ES-I3 (cell line): ENCODE results near the gene GNAO1.

Experiments used
- H3K36me3 ChIP-seq: 2 replicates; pipeline ENCODE4 v1.6.1; 2013; ENCODE audit warnings: mild to moderate bottlenecking, low read length, control low read depth, moderate library complexity; ENCODE audit not compliant: insufficient read depth
- H3K4me1 ChIP-seq: 2 replicates; pipeline ENCODE4 v1.6.1; 2013; ENCODE audit warnings: mild to moderate bottlenecking, control low read depth, low read length; ENCODE audit not compliant: insufficient read depth
- H3K9ac ChIP-seq: 2 replicates; pipeline ENCODE4 v1.6.1; 2013; ENCODE audit warnings: low read depth, mild to moderate bottlenecking, low read length, moderate library complexity
- H3K9me3 ChIP-seq: 2 replicates; pipeline ENCODE4 v1.6.1; 2013; ENCODE audit warnings: mild to moderate bottlenecking, low read length, moderate library complexity; ENCODE audit not compliant: control insufficient read depth, insufficient read depth

Gene GNAO1

GRCh38 chr16:56320056-56320455, 128.8 kb downstream of the GNAO1 start:
- Histone ChIP-seq H3K36me3 (no peaks in the 10 kb centered on the region), H3K9me3 (no peaks in the 10 kb centered on the region), H3K9ac (no peak overlapping the region), H3K4me1 (no peaks in the 10 kb centered on the region)

GRCh38 chr16:56320811-56321558, 129.7 kb downstream of the GNAO1 start:
- no peaks in the 10 kb centered on the region for H3K36me3 ChIP-seq
- no peaks in the 10 kb centered on the region for H3K4me1 ChIP-seq
- H3K9ac ChIP-seq, result no peak overlapping the region
- H3K9me3 ChIP-seq, result no peaks in the 10 kb centered on the region

GRCh38 chr16:56321571-56321970, 130.3 kb downstream of the GNAO1 start:
- Histone ChIP-seq H3K9me3 (no peaks in the 10 kb centered on the region), H3K4me1 (no peaks in the 10 kb centered on the region), H3K9ac (no peak overlapping the region), H3K36me3 (no peaks in the 10 kb centered on the region)

- H3K9me3 ChIP-seq, result no peaks in the 10 kb centered on the region
- H3K9ac ChIP-seq, result no peak overlapping the region
- no peaks in the 10 kb centered on the region for H3K36me3 ChIP-seq
- H3K4me1 ChIP-seq, result no peaks in the 10 kb centered on the region
These were observed 133.1 kb downstream of the GNAO1 start for GRCh38 chr16:56324406-56324805.

DNA sequence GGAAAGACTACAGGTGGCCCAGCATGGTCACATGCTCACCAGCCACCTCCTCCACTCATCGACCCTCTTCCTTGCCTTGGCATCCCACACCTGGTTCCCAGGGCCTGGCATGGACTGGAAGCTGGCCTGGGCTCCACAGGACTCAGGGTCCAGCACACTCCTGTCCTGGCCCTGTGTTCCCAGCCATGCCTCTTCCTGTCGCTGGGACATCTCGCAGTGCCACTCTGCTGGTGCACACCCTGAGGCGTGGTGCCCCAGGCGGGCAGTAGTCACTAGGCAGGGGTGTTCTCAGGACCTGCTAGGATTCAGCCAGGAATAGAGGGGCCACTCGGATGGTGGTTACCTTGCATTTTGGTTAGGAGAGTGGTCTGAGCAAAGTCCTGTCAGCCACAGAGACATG, 134.7 kb downstream of the GNAO1 start:
- Histone ChIP-seq H3K36me3 (no peaks in the 10 kb centered on the region), H3K9me3 (no peaks in the 10 kb centered on the region), H3K9ac (no peak overlapping the region), H3K4me1 (no peaks in the 10 kb centered on the region)

- Histone ChIP-seq H3K36me3 (no peaks in the 10 kb centered on the region), H3K4me1 (no peaks in the 10 kb centered on the region), H3K9ac (no peak overlapping the region), H3K9me3 (no peaks in the 10 kb centered on the region)
These were observed 136.0 kb downstream of the GNAO1 start for GRCh38 chr16:56327071-56327928.

DNA sequence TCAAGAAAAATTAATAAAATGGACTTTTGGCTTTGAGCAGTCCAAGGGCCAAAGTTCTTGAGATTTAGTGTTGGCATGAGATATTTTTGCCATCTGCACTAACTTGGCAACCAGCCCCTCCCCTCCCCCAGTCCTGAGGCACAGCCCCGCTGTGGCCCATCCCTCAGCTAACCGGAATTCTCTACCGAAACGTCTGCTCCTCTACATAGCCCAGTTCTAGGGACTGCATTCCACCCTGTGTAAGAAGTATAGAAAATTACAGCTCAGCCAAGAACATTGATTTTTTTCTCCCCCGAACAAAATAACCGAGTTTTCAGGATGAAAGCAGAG, 136.6 kb downstream of the GNAO1 start:
- H3K36me3 ChIP-seq, result no peaks in the 10 kb centered on the region
- H3K4me1 ChIP-seq, result no peaks in the 10 kb centered on the region
- H3K9me3 ChIP-seq, result no peaks in the 10 kb centered on the region
- no peak overlapping the region for H3K9ac ChIP-seq

DNA sequence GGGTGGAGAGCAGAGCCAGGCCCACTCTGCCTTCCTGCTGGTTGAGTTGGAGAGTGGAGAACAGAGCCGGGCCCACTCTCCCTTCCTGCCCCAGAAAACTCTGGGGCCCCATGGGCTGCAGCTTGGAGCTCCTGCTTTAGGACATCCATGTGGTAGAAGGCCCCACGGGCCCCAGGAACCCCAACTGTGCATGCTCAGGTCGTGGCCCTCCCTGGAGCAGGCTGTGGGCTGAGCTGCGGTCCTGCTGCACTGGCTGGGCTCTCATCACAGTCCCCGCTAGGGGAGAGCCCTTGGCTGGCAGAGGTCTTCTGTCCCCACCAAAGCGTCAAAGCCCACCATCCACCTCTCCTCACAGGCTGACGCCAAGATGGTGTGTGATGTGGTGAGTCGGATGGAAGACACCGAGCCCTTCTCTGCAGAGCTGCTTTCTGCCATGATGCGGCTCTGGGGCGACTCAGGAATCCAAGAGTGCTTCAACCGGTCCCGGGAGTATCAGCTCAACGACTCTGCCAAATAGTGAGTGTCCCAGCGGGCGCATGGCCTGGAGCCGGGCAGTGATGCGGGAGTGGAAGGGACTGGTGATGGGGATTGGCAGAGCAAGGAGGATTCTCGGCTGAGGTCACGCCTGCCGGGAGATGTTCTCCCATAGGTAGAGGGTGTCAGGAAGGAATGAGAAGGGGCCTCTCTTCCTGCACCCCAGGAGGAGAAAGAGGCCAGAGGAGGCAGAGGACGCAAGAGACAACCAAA, 137.2 kb downstream of the GNAO1 start:
- Histone ChIP-seq H3K9ac (no peak overlapping the region), H3K4me1 (no peaks in the 10 kb centered on the region), H3K36me3 (no peaks in the 10 kb centered on the region), H3K9me3 (no peaks in the 10 kb centered on the region)

DNA sequence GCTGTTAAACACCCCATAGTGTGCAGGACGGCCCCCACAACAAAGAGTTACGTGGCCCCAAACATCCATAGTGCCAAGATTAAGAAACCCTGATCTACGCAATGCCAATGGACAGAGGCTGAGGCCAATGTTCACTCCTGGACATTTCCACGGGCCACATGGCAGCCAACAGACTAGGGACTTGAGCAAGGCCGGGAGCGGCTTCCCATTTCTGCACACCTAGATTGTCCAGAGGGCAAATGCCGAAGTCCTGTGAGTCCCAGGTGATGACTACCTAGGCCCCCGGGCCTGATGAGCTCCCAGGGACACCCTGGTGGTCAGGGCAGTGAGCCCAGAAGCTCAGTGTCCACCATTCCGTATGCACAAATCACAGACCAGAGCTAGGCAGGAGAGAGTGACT, 138.6 kb downstream of the GNAO1 start:
- Histone ChIP-seq H3K4me1 (no peaks in the 10 kb centered on the region), H3K36me3 (no peaks in the 10 kb centered on the region), H3K9me3 (no peaks in the 10 kb centered on the region), H3K9ac (no peak overlapping the region)

DNA sequence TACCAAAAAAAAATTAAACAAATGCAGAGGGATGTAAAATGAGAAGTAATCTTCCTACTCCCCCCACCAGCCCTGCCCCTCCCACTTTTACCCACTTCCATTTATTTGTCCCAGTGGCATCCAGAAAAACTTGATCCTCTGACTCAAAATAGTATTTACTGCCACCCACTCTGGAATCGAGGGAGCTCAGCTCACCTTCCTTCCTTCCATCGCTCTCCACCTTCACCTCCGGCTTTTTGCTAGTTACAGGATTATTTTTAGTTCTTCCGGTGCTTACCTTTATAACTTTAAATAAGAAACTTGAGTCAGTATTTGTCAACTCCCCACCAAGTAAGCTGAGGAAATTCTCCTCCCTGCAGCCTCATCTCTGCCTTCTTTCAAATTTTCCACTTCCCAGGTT, 139.2 kb downstream of the GNAO1 start:
- H3K36me3 ChIP-seq, result no peaks in the 10 kb centered on the region
- H3K9me3 ChIP-seq, result no peaks in the 10 kb centered on the region
- H3K4me1 ChIP-seq, result no peaks in the 10 kb centered on the region
- no peak overlapping the region for H3K9ac ChIP-seq

GRCh38 chr16:56331399-56331798, 140.1 kb downstream of the GNAO1 start:
- Histone ChIP-seq H3K36me3 (no peaks in the 10 kb centered on the region), H3K4me1 (no peaks in the 10 kb centered on the region), H3K9ac (no peak overlapping the region), H3K9me3 (no peaks in the 10 kb centered on the region)

GRCh38 chr16:56331915-56332314, 140.6 kb downstream of the GNAO1 start:
- no peaks in the 10 kb centered on the region for H3K36me3 ChIP-seq
- no peaks in the 10 kb centered on the region for H3K9me3 ChIP-seq
- H3K4me1 ChIP-seq, result no peaks in the 10 kb centered on the region
- no peak overlapping the region for H3K9ac ChIP-seq

DNA sequence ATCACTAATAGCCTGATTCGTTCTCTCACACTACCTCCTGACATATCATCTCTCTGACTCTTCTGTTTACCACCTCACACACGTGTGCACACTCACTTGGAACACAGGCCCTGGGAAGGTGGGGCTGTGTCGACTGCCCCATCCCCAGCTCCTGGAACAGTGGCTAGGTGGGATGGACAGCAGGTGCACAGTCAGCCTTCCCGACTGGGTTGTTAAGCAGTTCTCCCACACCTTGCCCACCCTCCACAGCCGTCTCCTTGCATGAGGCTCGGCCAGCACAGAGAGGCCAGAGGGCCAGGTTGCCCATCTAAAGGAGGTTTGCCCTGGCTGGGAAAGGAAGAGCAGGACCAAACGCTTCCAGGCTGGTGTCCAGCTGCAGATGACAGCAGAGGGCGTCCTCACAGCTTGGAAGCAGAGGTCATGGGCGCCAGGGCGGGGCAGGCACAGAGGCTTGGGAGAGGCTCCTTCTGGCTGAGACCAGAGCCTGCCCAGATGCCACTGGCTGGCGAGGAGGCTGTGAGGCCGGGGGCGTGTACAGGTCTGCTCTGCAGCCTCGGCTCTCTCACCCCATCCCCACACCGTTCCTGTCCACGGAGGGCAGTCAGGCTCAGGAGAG, 141.3 kb downstream of the GNAO1 start:
- Histone ChIP-seq H3K36me3 (no peaks in the 10 kb centered on the region), H3K9me3 (no peaks in the 10 kb centered on the region), H3K4me1 (no peaks in the 10 kb centered on the region), H3K9ac (no peak overlapping the region)

- Histone ChIP-seq H3K9me3 (no peaks in the 10 kb centered on the region), H3K4me1 (no peaks in the 10 kb centered on the region), H3K36me3 (no peaks in the 10 kb centered on the region), H3K9ac (no peak overlapping the region)
These were observed 143.5 kb downstream of the GNAO1 start for GRCh38 chr16:56334761-56335160.
